Lung microvascular endothelial cell (primary cell): ENCODE data around the gene PI4K2B. TPM values are rescaled to one million over a fixed set of nuclear protein-coding genes. Genes with fewer than 3 reads are reported as not detected.
"Not testable (repeated sequence)": the region's sequence is repeated elsewhere in the genome, so short reads cannot be mapped to it uniquely, and the experiment has no call there.

Experiments used
- DNase-seq, 2 donors: peaks; one replicate each; pipeline versions ENCODE4 v3.0.0 to v3.0.0-alpha.2; 2010; ENCODE audit warnings: low read depth in 2 of 2
- total RNA-seq: library from RNA; depleted of rRNA; stranded (reverse); fragments of >200 nt; gene quantifications from 2 replicates; pipeline ENCODE4 v1.2.1, GENCODE V29; 2014

PI4K2B gene
- 18.5 and 24.6 TPM in 2 replicates for total RNA-seq

GRCh38 chr4:25233737-25234389 is at the start of gene PI4K2B:
Gene PI4K2B (plus strand): TSS chr4:25234033. CDS start chr4:25234164, 131 bp downstream.
- peak; percentile 87 to 93 for DNase-seq

GRCh38 chr4:25184056-25184455 is 49.8 kb upstream of the PI4K2B start:
- DNase-seq, result no peak

GRCh38 chr4:25190407-25190806 is 43.4 kb upstream of the PI4K2B start:
- no peak for DNase-seq

GRCh38 chr4:25198713-25199112 is 35.1 kb upstream of the PI4K2B start:
- DNase-seq, result no peak

GRCh38 chr4:25207997-25208396 is 25.8 kb upstream of the PI4K2B start:
- no peak for DNase-seq

GRCh38 chr4:25209702-25210101 is 24.1 kb upstream of the PI4K2B start:
- no peak for DNase-seq

- DNase-seq, result no peak
Measured at GRCh38 chr4:25211721-25212120, 22.1 kb upstream of the PI4K2B start.

- DNase-seq, result no peak
Measured at GRCh38 chr4:25212822-25213221, 21.0 kb upstream of the PI4K2B start.

GRCh38 chr4:25213347-25213979 is 20.4 kb upstream of the PI4K2B start:
- DNase-seq, result no peak

GRCh38 chr4:25214750-25215149 is 19.1 kb upstream of the PI4K2B start:
- DNase-seq, result not testable (repeated sequence)

- no peak for DNase-seq
Measured at GRCh38 chr4:25215511-25215910, 18.3 kb upstream of the PI4K2B start.

GRCh38 chr4:25221377-25221776 is 12.5 kb upstream of the PI4K2B start:
- DNase-seq, result no peak

- DNase-seq, result peak; percentile 52 to 53
Measured at GRCh38 chr4:25223802-25224375, 9.9 kb upstream of the PI4K2B start.

- DNase-seq, result no peak
Measured at GRCh38 chr4:25229804-25230203, 4.0 kb upstream of the PI4K2B start.

- DNase-seq, result no peak
Measured at GRCh38 chr4:25233194-25233593, 639 bp upstream of the PI4K2B start.

- peak; percentile 88 to 89 for DNase-seq
Measured at GRCh38 chr4:25234390-25235370, 847 bp downstream of the PI4K2B start.

GRCh38 chr4:25235401-25235800 is 1.6 kb downstream of the PI4K2B start:
- DNase-seq, result peak in 1 of 2 donors; percentile 11

- DNase-seq, result not testable (repeated sequence)
Measured at GRCh38 chr4:25236030-25236429, 2.2 kb downstream of the PI4K2B start.

GRCh38 chr4:25236971-25237370 is 3.1 kb downstream of the PI4K2B start:
- no peak for DNase-seq

GRCh38 chr4:25238052-25238451 is 4.2 kb downstream of the PI4K2B start:
- no peak for DNase-seq

GRCh38 chr4:25239528-25239927 is 5.7 kb downstream of the PI4K2B start:
- not testable (repeated sequence) for DNase-seq

- DNase-seq, result not testable (repeated sequence)
Measured at GRCh38 chr4:25240754-25241210, 6.9 kb downstream of the PI4K2B start.
